ACHN (cell line): ENCODE measurements around the gene POFUT2.

ENCODE experiments used
- DNase-seq: peaks from one replicate; pipeline ENCODE4 v3.0.0-alpha.2; 2015
- in situ Hi-C: cut with HindIII; loops from 2 replicates; pipeline ENCODE4 v1.10.0; 2017; ENCODE audit warnings: low sequenced_read_pairs, low pct_ligation_motif_present, low pct_unique_long_range_greater_than_20kb

POFUT2 gene

DNA sequence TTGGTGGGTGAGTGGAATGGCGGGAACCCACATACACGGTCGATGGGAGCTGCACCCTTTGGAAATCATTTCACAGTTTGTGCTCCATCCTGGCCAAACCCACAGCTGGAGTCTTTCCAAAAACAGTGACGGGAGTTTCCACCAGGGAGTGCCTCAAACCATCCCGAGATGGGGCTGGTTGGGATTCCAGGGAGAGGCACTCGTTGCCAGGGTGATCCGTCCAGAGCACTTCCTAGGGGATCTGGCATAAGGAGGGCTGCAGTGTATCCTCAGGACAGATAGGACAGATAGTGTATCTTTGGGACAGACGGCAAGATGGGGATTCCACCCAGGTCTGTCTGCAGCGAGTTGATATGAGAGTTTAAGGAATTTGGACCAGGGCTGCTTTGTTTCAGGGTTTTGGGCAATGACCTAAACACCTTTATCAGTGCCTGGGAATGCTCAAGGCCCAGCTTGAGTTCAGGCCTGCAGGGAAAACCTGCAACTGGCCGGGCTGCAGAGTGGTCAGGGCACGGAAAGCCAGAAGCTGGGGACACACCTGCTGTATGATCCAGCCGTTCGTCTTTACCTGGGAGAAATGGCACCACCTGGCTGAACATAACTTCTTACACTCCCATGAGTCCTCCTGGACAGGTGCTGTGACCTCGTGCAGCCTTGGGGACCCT, 3.4 kb upstream of the POFUT2 start:
- in situ Hi-C loops = no loop called here
- no peak for DNase-seq

DNA sequence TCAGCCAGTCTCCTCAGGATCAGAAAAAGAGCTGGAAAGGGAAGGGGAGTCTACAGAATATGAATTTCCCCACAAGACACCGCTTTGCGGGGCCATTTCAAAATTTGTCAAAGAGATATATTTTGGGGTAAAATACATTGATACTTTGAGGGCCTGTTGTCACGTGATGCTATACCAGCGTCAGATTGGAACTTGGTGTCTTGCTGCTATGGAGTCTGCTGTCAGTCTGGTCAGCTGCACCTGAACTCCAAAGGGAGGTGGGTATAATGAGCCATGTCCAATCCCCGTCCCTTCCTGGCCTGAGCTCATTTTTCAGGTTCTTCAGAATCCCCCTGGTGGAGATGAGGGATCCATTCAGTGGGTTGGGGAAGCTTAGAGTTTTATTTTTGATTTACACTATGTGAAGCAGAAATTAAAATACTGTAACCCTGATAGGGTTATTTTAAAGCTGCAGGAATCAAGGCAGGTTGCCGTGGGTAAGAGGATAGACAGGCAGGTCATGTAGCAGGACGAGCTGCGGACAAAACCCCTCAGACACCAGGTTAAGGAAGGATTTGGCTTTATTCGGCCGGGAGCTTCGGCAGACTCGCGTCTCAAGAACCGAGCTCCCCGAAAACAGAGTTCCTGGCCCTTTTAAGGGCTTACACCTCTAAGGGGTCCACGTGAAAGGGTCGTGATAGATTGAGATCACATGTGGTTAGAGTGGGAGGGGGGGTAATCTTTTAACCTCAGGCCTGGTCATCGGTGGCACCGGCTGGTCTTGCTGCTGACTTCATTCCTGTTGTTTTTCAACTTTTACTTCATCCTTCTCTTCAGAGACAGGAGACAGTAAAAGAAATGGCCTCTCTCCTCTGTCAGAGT, 2.2 kb upstream of the POFUT2 start:
- peak; percentile 26 for DNase-seq
- in situ Hi-C loops = no loop called here

DNA sequence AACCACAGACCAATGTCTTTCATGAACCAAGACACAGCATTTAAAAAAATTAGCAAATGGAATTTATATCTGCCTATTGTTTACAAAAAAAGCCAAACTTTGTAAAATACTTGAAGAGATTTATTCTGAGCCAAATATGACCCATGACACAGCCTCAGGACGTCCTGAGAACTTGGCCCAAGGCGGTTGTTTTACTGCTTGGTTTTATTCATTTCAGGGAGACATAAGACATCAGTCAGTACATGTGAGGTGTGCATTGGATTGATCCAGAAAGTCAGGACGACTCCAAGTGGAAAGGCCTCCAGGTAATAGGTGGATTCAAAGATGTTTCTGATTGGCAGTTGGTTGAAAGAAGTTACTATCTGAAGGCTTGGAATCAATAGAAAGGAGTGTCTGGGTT, 1.4 kb upstream of the POFUT2 start:
- in situ Hi-C loops = no loop called here
- no peak for DNase-seq

DNA sequence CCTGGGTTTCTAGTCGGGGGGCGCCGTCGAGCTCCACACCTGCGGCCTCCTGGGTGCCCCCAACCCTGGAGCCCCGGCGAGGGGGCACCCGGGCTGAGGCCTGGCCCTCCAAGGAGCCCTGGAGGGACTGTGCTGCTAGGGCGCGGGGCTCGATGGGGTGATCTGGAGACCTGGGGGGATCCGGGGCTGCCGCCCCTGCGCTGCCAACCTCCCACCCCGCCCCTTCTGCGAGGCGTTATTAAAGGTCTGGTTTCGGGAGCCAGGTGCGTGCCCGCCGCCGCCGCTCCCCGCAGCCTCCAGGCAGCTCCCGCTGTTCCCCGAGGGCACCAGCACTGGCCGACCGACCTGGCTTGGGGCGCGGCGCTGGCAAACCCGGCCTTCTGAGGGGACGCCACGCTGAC, 746 bp upstream of the POFUT2 start:
- in situ Hi-C loops = no loop called here
- no peak for DNase-seq

DNA sequence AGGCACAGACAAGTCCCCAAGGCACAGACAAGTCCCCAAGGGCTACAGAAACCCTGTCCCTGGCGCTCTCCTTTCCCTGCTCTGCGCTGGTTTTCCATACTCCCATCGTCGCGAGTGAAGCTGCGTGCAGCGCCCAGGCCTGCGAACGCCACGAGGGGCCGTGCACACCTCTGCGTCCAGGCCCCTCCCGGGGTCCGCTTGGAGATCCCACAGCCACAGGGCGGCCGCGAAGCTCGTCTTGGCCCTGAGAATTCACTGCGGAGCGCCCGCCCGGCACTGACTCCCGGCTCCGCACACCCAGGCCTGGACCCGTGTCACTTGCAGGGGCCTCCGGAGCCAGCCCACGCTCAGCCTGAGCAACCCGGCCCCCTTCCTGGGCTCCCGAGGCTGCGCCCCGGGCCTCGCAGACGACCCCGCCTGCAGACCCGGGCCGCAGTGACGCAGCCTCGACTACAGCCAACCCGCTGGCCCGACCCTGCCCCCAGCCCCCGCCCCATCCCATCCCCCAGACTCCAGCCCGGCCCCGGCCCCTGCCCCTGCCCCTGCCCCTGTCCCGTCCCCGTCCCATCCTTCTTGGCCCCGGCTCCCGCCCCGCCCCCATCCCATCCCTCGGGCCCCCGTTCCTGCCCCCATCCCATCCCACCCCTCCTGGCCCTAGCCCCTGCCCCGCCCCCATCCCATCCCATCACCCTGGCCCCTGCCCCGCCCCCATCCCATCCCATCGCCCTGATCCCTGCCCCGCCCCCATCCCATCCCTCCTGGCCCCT, 841 bp downstream of the POFUT2 start:
- in situ Hi-C loops = no loop called here
- no peak for DNase-seq

DNA sequence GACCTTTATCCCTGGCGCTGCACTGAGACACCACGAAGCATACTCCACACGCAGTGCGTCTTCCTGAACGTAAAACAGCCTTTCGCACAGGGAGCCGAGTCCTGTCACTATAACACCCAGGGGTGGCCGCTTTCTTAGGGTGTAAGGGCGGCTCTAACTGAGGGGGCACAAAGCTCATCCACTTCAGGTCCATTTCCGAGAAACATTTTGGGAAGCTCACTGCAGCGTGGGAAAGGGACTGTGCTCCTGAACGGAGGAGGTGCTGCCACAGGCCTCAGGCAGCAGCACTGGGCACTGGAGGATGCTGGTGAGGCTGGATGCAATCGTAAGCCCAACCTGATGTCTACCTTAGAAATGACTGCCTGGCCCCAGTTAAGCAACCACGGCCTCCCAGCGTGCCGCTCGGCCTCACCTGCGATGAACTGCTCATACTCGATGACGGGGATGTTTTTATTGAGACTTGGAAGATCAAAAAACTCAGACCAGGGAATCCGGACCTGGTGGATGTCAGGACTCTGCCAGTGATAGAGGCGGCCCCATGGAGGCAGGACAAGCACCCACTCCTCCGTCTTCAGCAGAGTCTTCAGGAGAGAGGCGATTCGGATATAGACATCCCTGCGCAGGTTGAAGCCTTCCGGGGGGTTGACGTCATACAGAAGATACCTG, 2.3 kb downstream of the POFUT2 start:
- no peak for DNase-seq
- in situ Hi-C loops = no loop called here

DNA sequence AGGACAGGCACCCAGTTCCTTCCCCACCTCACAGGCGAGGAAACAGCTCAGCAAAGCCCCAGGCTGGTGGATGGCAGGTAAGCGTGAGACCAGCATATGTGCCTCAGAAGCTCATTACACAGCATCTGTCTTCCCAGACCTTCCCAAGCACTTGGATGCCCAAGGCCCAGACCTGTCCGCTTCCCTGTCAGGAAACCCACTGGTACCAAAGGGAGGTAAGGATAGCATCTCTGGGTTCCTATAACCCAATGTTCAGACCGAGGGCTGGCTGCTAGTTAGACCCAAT, 3.3 kb downstream of the POFUT2 start:
- in situ Hi-C loops = no loop called here
- no peak for DNase-seq

DNA sequence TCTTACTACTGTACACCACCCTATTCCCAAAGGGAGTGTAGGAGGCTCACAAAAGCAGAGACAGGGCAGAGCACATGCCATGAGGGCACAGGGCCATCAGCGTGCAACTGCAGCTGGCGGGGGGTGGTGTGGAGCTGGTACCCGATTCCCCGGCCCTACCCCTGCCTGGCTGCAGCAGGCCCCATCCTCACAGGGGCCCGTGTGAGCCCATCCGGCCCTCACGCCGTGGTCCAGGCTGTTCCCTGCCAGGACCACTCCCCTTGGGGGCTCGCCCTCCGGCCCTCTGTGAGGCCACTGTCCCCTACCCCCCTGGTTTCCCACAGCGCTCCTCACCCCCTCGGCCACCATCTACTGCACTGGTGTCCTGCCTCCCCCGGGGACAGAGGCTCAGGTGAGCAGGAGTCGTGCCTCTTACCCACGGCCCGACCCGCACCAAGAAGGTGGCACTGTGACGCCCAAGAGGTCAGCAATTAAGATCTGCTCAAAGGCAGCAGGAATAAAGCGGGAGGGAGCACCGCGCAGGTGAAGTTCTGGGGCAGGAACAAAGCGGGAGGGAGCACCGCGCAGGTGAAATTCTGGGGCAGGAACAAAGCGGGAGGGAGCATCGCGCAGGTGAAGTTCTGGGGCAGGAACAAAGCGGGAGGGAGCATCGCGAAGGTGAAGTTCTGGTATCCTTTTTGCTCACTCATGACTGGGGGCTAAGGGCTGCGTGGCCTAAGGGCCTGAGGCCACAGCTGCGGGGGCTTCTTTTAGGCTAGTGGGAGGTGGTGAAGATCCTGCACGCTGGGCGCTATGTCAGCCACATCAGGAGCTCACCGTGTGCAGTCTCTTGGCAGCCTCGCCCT, 3.9 kb downstream of the POFUT2 start:
- in situ Hi-C loops = no loop called here
- no peak for DNase-seq

DNA sequence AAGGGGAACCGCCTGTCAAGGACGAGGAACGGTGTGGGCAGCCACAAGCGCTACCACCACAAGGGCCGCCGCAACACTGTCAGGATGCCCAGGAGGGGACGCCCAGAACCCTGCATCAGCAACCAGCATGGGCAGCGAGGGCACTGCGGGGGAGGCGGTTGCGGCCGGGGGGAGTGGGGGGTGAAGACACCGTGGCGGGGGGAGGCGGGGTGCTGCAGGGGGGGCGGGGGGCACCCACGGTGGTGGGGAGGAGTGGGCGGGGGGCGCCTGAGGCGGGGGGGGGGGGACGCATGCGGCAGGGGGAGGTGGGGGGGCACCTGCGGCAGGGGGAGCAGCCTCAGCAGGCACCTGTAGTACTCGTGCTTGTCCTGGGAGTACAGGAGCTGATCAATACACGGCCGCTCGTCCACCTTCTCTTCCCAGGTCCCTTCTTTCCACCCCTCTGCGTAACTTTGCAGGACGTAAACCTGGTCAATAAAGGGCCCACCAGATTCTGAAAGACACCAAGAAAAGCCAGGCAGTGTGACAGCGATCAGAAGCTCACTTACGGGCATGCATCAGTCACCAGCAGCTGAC, 4.6 kb downstream of the POFUT2 start:
- in situ Hi-C loops = no loop called here
- no peak for DNase-seq

DNA sequence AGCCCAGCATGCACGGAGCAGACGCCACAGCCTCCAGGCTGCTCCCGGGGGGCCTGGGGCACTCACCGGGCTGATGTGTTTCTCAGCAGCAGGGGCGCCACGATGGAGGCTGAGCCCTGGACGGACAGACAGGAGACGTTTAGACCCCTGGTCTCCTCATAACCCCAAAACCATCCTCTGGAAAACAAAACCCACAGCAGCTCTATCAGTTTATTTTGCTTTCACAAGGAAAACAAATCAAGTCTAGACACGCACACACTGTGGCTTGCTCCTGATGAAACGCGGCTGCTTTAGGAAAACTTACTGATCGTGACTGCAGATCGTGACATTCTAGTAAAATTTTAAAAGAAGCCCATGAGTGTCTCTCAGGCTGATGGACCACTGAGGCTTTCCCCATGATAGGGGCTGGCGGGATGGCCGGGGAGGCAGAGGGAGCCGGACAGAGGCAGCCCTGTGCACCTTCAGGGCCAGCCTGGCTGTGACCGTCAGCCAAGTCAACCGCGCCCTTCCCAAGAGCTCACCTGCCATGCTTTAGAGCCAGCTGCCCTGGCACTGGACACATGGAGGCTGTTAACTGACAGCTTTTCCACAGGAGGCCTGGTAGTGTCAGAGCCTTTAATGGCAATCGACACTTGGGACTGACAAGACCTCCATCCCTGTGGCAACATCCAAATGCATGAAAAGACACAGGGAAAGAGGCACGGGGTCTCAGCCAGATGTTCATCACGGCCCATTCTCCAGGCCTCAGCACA, 5.2 kb downstream of the POFUT2 start:
- DNase-seq = no peak
- in situ Hi-C loops = no loop called here

DNA sequence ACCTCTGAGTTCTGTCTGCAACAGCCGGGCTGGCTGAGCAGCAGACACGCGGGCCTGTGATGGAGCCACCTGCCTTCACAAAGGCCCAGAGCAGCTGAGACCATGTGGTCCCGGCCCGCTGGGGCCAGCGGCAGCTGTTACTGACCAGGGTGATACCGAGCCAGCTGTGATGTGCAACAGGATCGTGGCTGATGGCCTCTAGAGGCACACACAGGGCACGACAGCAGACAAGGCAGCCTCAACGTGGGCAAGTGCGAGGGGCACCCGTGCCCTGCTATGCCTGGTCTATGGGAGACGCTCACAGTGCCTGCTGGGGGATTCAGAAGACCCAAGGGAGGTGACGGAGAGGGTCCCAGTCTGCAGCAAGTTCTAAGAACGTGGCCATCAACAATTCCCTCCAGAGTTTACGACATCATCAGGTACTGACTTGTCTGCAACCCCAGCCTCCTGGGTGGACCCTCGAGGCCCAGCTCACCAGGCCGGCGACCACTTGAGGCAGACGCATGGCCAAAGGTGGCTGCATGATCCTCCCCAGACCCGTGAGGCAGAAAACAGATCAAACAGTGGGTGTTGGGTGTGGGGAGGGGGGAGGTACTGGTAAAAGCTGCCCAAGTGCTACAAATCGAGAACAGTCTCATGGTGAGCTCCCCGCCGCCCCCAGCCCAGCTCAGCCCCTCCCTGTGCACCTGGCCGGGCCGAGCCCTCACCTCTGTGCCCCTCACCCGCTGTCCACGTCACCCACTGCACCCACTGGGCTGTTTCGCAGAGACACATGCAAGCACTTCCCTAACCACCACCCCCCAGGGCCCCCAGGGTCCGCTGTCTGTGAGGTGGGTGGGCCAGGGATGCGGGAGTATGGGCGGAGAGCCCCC, 6.0 kb downstream of the POFUT2 start:
- DNase-seq = no peak
- in situ Hi-C loops = no loop called here

DNA sequence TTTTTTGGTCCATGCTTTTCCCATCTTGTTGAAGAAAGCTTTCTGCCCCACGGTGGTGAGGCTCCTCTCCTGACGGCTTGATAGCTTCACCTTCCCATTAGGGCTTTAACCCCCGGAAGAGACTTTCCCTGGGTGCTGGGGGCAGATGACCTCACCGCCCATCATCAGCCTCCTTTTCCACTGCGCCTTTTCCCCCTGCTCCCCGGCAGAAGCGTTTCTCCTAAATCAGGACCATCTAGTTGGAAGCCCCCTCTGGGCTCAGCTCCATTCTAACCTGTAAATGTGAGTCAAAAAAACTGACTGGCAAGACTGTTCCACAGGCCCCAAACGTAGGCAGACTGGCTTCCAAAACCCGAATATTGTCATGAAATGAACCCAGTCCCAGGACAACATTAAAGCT, 6.7 kb downstream of the POFUT2 start:
- in situ Hi-C loops = no loop called here
- DNase-seq = no peak

DNA sequence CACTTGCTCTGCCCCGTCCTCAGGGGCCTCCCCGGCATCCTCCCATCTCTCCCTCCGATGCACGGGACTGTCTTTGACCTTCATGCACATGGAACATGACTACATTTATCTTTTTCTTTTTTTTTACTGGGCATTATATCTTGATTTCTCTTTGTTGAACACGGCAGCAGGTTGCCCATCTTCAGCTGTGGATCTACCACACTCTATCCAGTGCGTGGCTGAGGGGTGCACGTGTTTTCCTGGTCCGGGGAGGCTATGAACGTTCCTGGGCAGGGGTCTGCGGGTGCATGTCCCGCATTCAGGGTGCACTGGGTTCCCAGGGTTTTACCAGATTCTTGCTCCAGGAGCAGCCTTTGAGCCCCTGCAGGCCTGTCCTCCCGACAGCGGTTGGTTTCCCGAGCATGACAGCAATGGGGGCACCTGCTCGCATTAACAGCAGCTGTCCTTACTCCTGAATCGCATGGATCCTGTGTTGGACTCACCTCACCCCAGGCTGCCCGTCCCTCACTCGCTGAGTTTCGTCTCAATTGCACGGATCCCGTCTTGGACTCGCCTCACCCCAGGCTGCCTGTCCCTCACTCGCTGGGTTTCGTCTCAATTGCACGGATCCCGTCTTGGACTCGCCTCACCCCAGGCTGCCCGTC, 7.4 kb downstream of the POFUT2 start:
- DNase-seq = no peak
- in situ Hi-C loops = no loop called here

DNA sequence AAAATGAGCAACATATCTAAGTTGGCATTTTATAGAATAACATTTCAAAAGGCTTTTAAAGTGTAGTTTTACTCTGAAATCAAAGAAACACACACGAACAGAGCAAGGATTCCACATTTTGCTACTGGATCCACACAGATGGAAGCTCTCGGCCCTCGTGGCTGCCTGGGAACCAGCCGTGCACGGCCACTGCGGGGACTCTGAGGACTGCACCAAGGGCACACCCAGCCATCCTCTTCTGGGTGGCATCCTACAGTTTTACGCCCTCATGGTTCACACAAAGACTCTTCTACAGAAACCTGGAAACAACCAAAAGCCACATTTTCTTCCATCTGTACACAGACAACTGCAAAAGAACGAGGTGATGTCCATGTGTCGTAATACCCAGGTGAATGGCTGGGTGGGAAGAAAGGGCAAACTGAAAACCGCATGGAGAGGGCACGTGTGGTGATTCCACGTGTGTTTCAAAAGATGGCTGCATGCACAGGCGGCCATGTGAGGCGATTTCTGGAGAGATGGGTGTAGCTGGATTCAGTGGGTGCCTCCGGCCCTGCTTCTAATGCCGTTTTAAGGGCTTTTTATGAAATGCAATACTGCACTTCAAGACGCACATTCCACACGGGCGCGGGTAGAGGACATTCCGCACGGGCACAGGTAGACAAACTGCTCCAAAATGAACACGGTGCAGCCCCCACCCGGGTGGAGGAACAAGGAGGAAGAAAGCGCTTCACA, 8.1 kb downstream of the POFUT2 start:
- in situ Hi-C loops = no loop called here

DNA sequence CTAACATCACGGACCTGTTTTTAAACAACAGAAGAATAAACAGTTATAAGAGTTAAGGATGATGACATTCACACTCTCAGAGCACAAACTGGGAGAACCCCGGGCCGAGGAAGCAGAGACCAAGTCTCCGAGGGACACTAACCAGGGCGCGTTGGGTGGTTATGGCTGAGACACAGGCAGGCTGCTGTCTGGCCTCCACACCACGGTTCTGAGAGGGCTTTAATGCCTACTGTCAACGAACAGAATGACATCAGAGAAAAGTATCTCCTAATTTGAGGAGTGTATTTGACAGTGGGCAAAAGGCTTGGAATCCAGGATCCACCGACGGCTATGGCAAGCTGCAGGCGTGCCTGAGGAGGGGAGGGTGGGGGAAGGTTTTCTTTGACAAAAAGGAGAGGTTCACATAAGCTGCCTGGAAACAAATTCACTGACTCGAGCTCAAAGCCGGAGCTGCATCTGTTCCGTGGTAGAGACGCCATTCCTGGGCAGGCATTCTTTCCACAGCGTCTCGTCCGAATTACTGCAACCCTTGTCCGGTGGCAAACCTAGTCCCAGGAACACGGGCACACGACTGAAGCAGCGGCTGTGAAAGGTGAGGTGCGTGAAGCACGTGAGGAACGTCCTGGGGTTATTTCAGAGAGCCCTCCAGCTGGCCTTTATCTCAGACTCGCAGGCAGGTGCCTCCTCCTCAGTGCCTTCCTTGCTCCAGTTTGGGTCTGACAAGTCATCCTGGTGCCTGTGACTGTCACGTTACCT, 9.4 kb downstream of the POFUT2 start:
- in situ Hi-C loops = no loop called here
- no peak for DNase-seq

More for the DNA sequence above, 8.1 kb downstream of the POFUT2 start:
- DNase-seq = no peak
